GM12878 (cell line): ENCODE results near the gene MAFB. TPM values are rescaled to one million over a fixed set of nuclear protein-coding genes. Genes with fewer than 3 reads are reported as not detected.

Experiments used
- ASH2L ChIP-seq: fragments of 300-600, 200-600 bp; sonication (generic); IDR thresholded peaks from 2 replicates; pipeline ENCODE4 v1.6.1; 2017; ENCODE audit warnings: low read depth, mild to moderate bottlenecking, borderline replicate concordance
- ESRRA ChIP-seq: IDR thresholded peaks from 2 replicates; pipeline ENCODE4 v1.6.1; 2012; ENCODE audit warnings: mild to moderate bottlenecking, low read length, improper control_type of control experiment
- EZH2 ChIP-seq: IDR thresholded peaks from 2 replicates; pipeline ENCODE4 v1.6.1; 2012; ENCODE audit warnings: low read depth, mild to moderate bottlenecking, control low read depth, inconsistent platforms, low read length, borderline replicate concordance; ENCODE audit not compliant: control insufficient read depth
- FOXM1 ChIP-seq: IDR thresholded peaks from 2 replicates; pipeline ENCODE4 v1.6.1; 2012; ENCODE audit warnings: low read depth, mild to moderate bottlenecking, inconsistent platforms, low read length, moderate library complexity
- RAD21 ChIP-seq: IDR thresholded peaks from 2 replicates; pipeline ENCODE4 v1.6.1; 2011; ENCODE audit warnings: mild to moderate bottlenecking, low read depth, low read length, moderate library complexity; ENCODE audit not compliant: insufficient read depth
- SUZ12 ChIP-seq: fragments of 200-600 bp; sonication (generic); IDR thresholded peaks from one replicate; pipeline ENCODE4 v1.6.1; 2018; ENCODE audit warnings: antibody characterized with exemption, mild to moderate bottlenecking; ENCODE audit not compliant: unreplicated experiment
- YY1 ChIP-seq: IDR thresholded peaks from 2 replicates; pipeline ENCODE4 v1.6.1; 2011; ENCODE audit warnings: low read depth, mild to moderate bottlenecking, low read length
- polyA plus RNA-seq, 11 experiments: library from polyadenylated mRNA; depleted of rRNA in 4 of 11; unstranded in 6 of 11; stranded (reverse) in 5 of 11; fragments of >200 nt; fragmentation: Nextera tagmentation in 4 of 11; fragmentation: Illumina TruSeq in 1 of 11; extraction: Ambion mirVana in 4 of 11; extraction: Trizol in 1 of 11; gene quantifications; 1 replicate in 1 of 11; 2 replicates in 10 of 11; pipeline versions ENCODE4 v1.2.1 to v1.2.3, GENCODE V29; 2011 to 2016; ENCODE audit warnings: inconsistent platforms in 2 of 11, missing spikeins in 2 of 11, low read depth in 1 of 11
- total RNA-seq, 4 experiments: library from RNA; depleted of rRNA in 3 of 4; stranded (reverse); fragments of >200 nt in 3 of 4; fragmentation: Illumina TruSeq in 1 of 4; extraction: Trizol in 1 of 4; gene quantifications; 2 replicates each; pipeline versions ENCODE4 v1.2.1 to v1.2.3, GENCODE V29; 2013 to 2021
- TF ChIP-seq, protein P1 (sequence below), 3 experiments: IDR thresholded peaks in 2 of 3; conservative IDR thresholded peaks in 1 of 3; 2 replicates each; pipeline ENCODE4 v1.5.1; 2011; ENCODE audit warnings: low read depth in 3 of 3, low read length in 3 of 3, mild to moderate bottlenecking in 3 of 3, control low read depth in 2 of 3, moderate library complexity in 2 of 3, inconsistent platforms in 1 of 3, mixed read lengths in 1 of 3; ENCODE audit not compliant: control insufficient read depth in 2 of 3, insufficient read depth in 1 of 3; ENCODE audit errors: extremely low read depth in 1 of 3

MAFB gene
- total and polyA plus RNA-seq, 10 of the 15 experiments (the other 5 are each of a cell fraction or from before 2014, with no cell fraction given), result 0.01 to 0.08 (median 0.01) TPM; not detected in 7

GRCh38 chr20:40689943-40690835 lies 1.2 kb upstream of the MAFB start (continued):
- TF ChIP-seq, protein P1, sequence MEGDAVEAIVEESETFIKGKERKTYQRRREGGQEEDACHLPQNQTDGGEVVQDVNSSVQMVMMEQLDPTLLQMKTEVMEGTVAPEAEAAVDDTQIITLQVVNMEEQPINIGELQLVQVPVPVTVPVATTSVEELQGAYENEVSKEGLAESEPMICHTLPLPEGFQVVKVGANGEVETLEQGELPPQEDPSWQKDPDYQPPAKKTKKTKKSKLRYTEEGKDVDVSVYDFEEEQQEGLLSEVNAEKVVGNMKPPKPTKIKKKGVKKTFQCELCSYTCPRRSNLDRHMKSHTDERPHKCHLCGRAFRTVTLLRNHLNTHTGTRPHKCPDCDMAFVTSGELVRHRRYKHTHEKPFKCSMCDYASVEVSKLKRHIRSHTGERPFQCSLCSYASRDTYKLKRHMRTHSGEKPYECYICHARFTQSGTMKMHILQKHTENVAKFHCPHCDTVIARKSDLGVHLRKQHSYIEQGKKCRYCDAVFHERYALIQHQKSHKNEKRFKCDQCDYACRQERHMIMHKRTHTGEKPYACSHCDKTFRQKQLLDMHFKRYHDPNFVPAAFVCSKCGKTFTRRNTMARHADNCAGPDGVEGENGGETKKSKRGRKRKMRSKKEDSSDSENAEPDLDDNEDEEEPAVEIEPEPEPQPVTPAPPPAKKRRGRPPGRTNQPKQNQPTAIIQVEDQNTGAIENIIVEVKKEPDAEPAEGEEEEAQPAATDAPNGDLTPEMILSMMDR (IDR thresholded peaks at IDR 0.05 in 2 of 3, conservative IDR thresholded peaks at IDR 0.05 in 1 of 3; ENCODE audit: control insufficient read depth in 2 of 3, extremely low read depth in 1 of 3, insufficient read depth in 1 of 3, low read depth in 3 of 3, low read length in 3 of 3), result peak; percentile 79 to 89 (median 85)
- no peak for TF ChIP-seq FOXM1
- TF ChIP-seq ESRRA, result no peak
- peak; percentile 42; the same call in 1 of the 2 replicates for TF ChIP-seq YY1
- no peak for TF ChIP-seq ASH2L
- 0 out of 2 replicates have a peak, but pooled peaks have one; percentile 53 for TF ChIP-seq EZH2
- TF ChIP-seq SUZ12, result peak; percentile 14
- peak; percentile 74 for TF ChIP-seq RAD21
